Neutrophil (primary cell): ENCODE data around the gene PTPRG.

ENCODE experiments used
- H3K27ac ChIP-seq: fragments of 200-600 bp; sonication (generic); 2 replicates; pipeline ENCODE4 v1.5.1; 2016; ENCODE audit warnings: mild to moderate bottlenecking, moderate library complexity
- H3K27me3 ChIP-seq: fragments of 200-600 bp; sonication (generic); 2 replicates; pipeline ENCODE4 v1.6.0; 2016; ENCODE audit warnings: mild to moderate bottlenecking
- H3K36me3 ChIP-seq: fragments of 200-600 bp; sonication (generic); 2 replicates; pipeline ENCODE4 v1.5.1; 2017
- H3K4me1 ChIP-seq, 2 experiments: fragments of 200-600 bp in 1 of 2; sonication (generic) in 1 of 2; 1 replicate in 1 of 2; 2 replicates in 1 of 2; pipeline versions ENCODE4 v1.5.1 to v1.6.1; 2013 to 2016; ENCODE audit warnings: low read depth in 1 of 2, low read length in 1 of 2, mild to moderate bottlenecking in 1 of 2, moderate library complexity in 1 of 2; ENCODE audit not compliant: control insufficient read depth in 1 of 2, insufficient read depth in 1 of 2
- H3K4me3 ChIP-seq, 2 experiments: fragments of 200-600 bp in 1 of 2; sonication (generic) in 1 of 2; 1 replicate in 1 of 2; 2 replicates in 1 of 2; pipeline ENCODE4 v1.5.1; 2013 to 2016; ENCODE audit warnings: low read depth in 1 of 2, low read length in 1 of 2, mild to moderate bottlenecking in 1 of 2, moderate library complexity in 1 of 2
- H3K9me3 ChIP-seq: fragments of 200-600 bp; sonication (generic); 2 replicates; pipeline ENCODE4 v1.5.1; 2016
- CTCF ChIP-seq: fragments of 200-600 bp; sonication (generic); IDR thresholded peaks from 2 replicates; pipeline ENCODE4 v1.5.1; 2016; ENCODE audit warnings: antibody characterized with exemption

The PTPRG gene

GRCh38 chr3:61946570-61947324 is 385.4 kb downstream of the PTPRG start:
- H3K9me3 ChIP-seq = no peaks in the 10 kb centered on the region
- H3K27ac ChIP-seq = no peak overlapping the region
- no peak overlapping the region for H3K4me3 ChIP-seq
- no peak for TF ChIP-seq CTCF
- no peaks in the 10 kb centered on the region for H3K36me3 ChIP-seq
- H3K27me3 ChIP-seq = no peaks in the 10 kb centered on the region
- H3K4me1 ChIP-seq = no peaks in the 10 kb centered on the region

- no peaks in the 10 kb centered on the region for H3K36me3 ChIP-seq
- no peaks in the 10 kb centered on the region for H3K27me3 ChIP-seq
- H3K27ac ChIP-seq = no peak overlapping the region
- no peaks in the 10 kb centered on the region for H3K4me1 ChIP-seq
- no peak for TF ChIP-seq CTCF
- H3K9me3 ChIP-seq = no peaks in the 10 kb centered on the region
- H3K4me3 ChIP-seq = no peak overlapping the region
Observed at GRCh38 chr3:61947456-61947855, 386.1 kb downstream of the PTPRG start.

- Histone ChIP-seq H3K4me3 (no peak overlapping the region), H3K27ac (no peak overlapping the region), H3K9me3 (no peaks in the 10 kb centered on the region), H3K27me3 (no peaks in the 10 kb centered on the region), H3K36me3 (no peaks in the 10 kb centered on the region), H3K4me1 (no peaks in the 10 kb centered on the region)
- no peak for TF ChIP-seq CTCF
Observed at GRCh38 chr3:61948699-61949305, 387.4 kb downstream of the PTPRG start.

- H3K4me1 ChIP-seq = no peaks in the 10 kb centered on the region
- TF ChIP-seq CTCF = no peak
- no peaks in the 10 kb centered on the region for H3K36me3 ChIP-seq
- H3K9me3 ChIP-seq = no peaks in the 10 kb centered on the region
- no peaks in the 10 kb centered on the region for H3K27me3 ChIP-seq
- H3K27ac ChIP-seq = no peak overlapping the region
- no peak overlapping the region for H3K4me3 ChIP-seq
Observed at GRCh38 chr3:61954097-61954540, 392.7 kb downstream of the PTPRG start.

- H3K27me3 ChIP-seq = no peaks in the 10 kb centered on the region
- H3K27ac ChIP-seq = no peak overlapping the region
- H3K4me3 ChIP-seq = no peak overlapping the region
- H3K9me3 ChIP-seq = no peaks in the 10 kb centered on the region
- H3K4me1 ChIP-seq = no peaks in the 10 kb centered on the region
- no peaks in the 10 kb centered on the region for H3K36me3 ChIP-seq
- no peak for TF ChIP-seq CTCF
Observed at GRCh38 chr3:61955483-61955882, 394.1 kb downstream of the PTPRG start.
